ENCODE measurements around the gene TIGD6.

Gene TIGD6

DNA sequence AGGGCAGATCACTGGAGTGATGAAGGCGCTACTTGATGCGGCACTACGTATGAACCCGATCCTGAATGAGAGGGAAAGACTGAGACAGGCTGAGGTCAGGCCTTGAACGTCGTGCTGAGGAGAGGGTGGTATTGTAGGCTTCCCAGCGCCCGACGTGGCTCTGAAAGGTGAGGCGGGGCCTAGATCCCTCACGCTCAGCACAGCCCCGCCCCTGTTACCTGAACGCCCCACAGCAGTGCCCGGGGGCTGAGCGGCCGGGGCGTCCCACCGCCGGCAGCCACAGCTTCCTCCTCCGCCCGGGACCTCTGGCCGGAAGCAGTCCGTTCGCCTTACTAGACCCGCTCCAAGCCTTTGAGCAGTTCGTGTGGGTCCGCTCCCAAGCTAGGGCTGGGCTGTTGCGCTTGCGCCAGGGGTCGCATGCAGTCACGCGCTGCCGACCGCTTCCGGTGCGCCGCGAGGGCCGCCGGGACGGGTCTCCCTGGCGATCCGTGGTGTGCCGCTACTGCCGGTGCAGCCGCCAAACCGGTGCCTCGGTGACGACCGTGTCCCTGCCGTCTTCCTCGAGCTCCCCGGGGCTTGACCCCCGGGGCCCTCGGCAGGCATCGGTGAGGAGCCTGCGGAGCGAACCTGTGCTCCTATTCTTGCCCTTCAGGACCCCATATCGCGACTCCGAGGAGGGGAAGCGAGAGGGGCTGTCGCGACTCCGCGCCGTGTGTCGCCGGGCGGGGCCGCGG lies at the start of gene TIGD6, which contains the start of gene HMGXB3:
TSS of gene TIGD6 (minus strand) at position 399 of the 734 bp plus-strand sequence. CDS start 4,306 bp downstream, outside the sequence.
TSS of gene HMGXB3 (plus strand) at position 484 of the 734 bp plus-strand sequence. CDS start 4,114 bp downstream, outside the sequence.
- Histone ChIP-seq H3K9me3 (no peaks in the 10 kb centered on the region), H3K9ac (peak within 1 kb of the TSS; percentile 97), H3K4me3 (peak within 1 kb of the TSS; percentile 97), H3K36me3 (peaks cover 36% of the 10 kb centered on the region), H3K4me2 (peak within 1 kb of the TSS; percentile 86), H3K27ac (peak within 1 kb of the TSS; percentile 97), H3K4me1 (peaks cover 27% of the 10 kb centered on the region), H3K27me3 (no peaks in the 10 kb centered on the region), H4K20me1 (peaks cover 44% of the 10 kb centered on the region)
- no peak for TF ChIP-seq Cebpa-rat (IDR thresholded peaks at IDR 0.05)

- Histone ChIP-seq H3K27ac (no peak overlapping the region), H3K36me3 (peaks cover 99% of the 10 kb centered on the region), H3K4me1 (peaks cover 20% of the 10 kb centered on the region), H3K27me3 (no peaks in the 10 kb centered on the region; the same call in 1 of the 2 replicates), H3K4me3 (no peak overlapping the region), H4K20me1 (0 out of 2 replicates have a peak, but pooled peaks cover 4% of the 10 kb centered on the region), H3K4me2 (no peak overlapping the region), H3K9me3 (no peaks in the 10 kb centered on the region), H3K9ac (no peak overlapping the region)
- no peak for TF ChIP-seq Cebpa-rat (IDR thresholded peaks at IDR 0.05)
These were observed 45.6 kb upstream of the TIGD6 start for GRCh38 chr5:150046031-150046430.

DNA sequence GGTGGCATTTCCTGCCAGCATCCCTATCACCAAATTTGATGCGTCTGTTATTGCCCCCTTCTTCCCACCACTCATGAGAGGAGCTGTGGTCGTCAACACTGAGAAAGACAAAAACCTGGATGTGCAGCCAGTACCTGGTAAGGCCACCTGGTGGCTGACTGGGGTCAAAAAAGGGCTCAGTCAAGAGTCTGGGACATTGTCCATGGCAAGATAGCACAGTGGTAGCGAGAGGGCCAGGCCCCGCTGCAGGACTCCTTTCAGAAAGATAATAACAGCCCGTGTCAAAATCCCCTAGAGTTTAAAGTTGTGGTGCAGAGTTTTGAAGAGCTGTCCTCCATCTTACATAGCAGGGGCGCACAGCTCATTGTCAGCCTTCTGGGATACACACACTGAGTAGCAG lies 45.1 kb upstream of the TIGD6 start:
- Histone ChIP-seq H4K20me1 (0 out of 2 replicates have a peak, but pooled peaks cover 4% of the 10 kb centered on the region), H3K9ac (no peak overlapping the region), H3K4me3 (no peak overlapping the region), H3K4me1 (peaks cover 16% of the 10 kb centered on the region), H3K27me3 (no peaks in the 10 kb centered on the region; the same call in 1 of the 2 replicates), H3K36me3 (peaks cover 99% of the 10 kb centered on the region), H3K4me2 (no peak overlapping the region), H3K9me3 (no peaks in the 10 kb centered on the region), H3K27ac (no peak overlapping the region)
- no peak for TF ChIP-seq Cebpa-rat (IDR thresholded peaks at IDR 0.05)

- Histone ChIP-seq H3K4me3 (no peak overlapping the region), H3K4me1 (peaks cover 16% of the 10 kb centered on the region), H3K27ac (no peak overlapping the region), H3K9ac (no peak overlapping the region), H3K27me3 (no peaks in the 10 kb centered on the region), H4K20me1 (no peaks in the 10 kb centered on the region), H3K4me2 (no peak overlapping the region), H3K36me3 (peaks cover 98% of the 10 kb centered on the region), H3K9me3 (no peaks in the 10 kb centered on the region)
- TF ChIP-seq Cebpa-rat (IDR thresholded peaks at IDR 0.05) = no peak
These were observed 44.3 kb upstream of the TIGD6 start for GRCh38 chr5:150044712-150045111.

GRCh38 chr5:150044329-150044681 lies 43.9 kb upstream of the TIGD6 start:
- H4K20me1 ChIP-seq = no peaks in the 10 kb centered on the region
- no peak for TF ChIP-seq Cebpa-rat (IDR thresholded peaks at IDR 0.05)
- H3K9me3 ChIP-seq = no peaks in the 10 kb centered on the region
- peaks cover 97% of the 10 kb centered on the region for H3K36me3 ChIP-seq
- H3K4me1 ChIP-seq = peaks cover 16% of the 10 kb centered on the region
- no peak overlapping the region for H3K9ac ChIP-seq
- peak overlapping the region; percentile 2; the same call in 1 of the 2 replicates for H3K27ac ChIP-seq
- H3K27me3 ChIP-seq = no peaks in the 10 kb centered on the region
- peak overlapping the region; percentile 31 for H3K4me2 ChIP-seq
- no peak overlapping the region for H3K4me3 ChIP-seq

GRCh38 chr5:150043657-150044328 lies 43.3 kb upstream of the TIGD6 start:
- no peaks in the 10 kb centered on the region for H3K27me3 ChIP-seq
- TF ChIP-seq Cebpa-rat (IDR thresholded peaks at IDR 0.05) = no peak
- H3K9me3 ChIP-seq = no peaks in the 10 kb centered on the region
- H3K4me2 ChIP-seq = peak overlapping the region; percentile 31
- H3K27ac ChIP-seq = peak overlapping the region; percentile 2; the same call in 1 of the 2 replicates
- peaks cover 96% of the 10 kb centered on the region for H3K36me3 ChIP-seq
- no peak overlapping the region; the same call in 1 of the 2 replicates for H3K9ac ChIP-seq
- H3K4me3 ChIP-seq = no peak overlapping the region
- H3K4me1 ChIP-seq = peaks cover 17% of the 10 kb centered on the region
- no peaks in the 10 kb centered on the region for H4K20me1 ChIP-seq

GRCh38 chr5:150042459-150042858 lies 42.0 kb upstream of the TIGD6 start:
- Histone ChIP-seq H3K4me1 (peaks cover 27% of the 10 kb centered on the region), H3K4me2 (no peak overlapping the region), H3K9me3 (no peaks in the 10 kb centered on the region), H3K9ac (no peak overlapping the region), H4K20me1 (no peaks in the 10 kb centered on the region), H3K4me3 (no peak overlapping the region), H3K27me3 (no peaks in the 10 kb centered on the region), H3K27ac (no peak overlapping the region), H3K36me3 (peaks cover 96% of the 10 kb centered on the region)
- no peak for TF ChIP-seq Cebpa-rat (IDR thresholded peaks at IDR 0.05)

DNA sequence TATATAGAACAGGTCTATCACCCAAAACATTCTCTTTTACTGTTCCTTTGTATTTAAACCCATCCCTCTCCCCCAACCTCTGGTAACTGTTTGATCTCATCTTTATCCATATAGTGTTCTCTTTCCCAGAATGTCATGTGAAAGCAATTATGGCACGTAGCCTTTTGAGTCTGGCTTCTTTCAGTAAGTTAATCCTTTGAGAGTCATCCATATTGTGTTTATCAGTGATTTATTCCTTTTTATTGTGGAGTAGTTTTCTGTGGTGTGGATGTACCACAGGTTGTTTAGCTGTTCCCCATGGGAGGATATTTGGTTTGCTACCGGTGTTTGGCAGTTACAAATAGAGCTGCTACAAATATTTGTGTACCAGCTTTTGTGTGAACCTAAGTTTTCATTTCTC lies 38.1 kb upstream of the TIGD6 start:
- no peak for TF ChIP-seq Cebpa-rat (IDR thresholded peaks at IDR 0.05)
- Histone ChIP-seq H3K4me1 (peaks cover 31% of the 10 kb centered on the region), H3K36me3 (peaks cover 97% of the 10 kb centered on the region), H3K9me3 (no peaks in the 10 kb centered on the region), H3K27ac (no peak overlapping the region), H3K27me3 (no peaks in the 10 kb centered on the region), H3K9ac (no peak overlapping the region), H4K20me1 (peaks cover 20% of the 10 kb centered on the region; the same call in 1 of the 2 replicates), H3K4me3 (no peak overlapping the region), H3K4me2 (peak overlapping the region; percentile 34)

DNA sequence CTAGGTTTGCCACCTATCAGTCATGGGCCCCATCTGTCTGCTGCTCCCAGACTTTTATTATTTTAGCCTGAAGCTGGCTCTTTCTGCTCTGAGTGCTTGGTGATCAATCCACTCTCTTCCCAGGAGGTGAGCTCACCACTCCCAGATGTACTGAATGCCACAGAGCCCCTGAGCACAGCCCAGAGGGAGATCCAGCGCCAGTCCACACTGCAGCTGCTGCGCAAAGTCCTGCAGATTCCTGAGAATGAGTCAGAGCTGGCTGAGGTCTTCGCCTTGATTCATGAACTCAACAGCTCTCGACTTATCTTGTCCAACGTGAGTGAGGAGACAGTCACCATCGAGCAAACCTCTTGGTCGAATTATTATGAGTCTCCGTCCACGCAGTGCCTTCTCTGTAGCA lies 36.1 kb upstream of the TIGD6 start:
- no peak overlapping the region for H3K4me2 ChIP-seq
- H3K27me3 ChIP-seq = no peaks in the 10 kb centered on the region
- H4K20me1 ChIP-seq = peaks cover 20% of the 10 kb centered on the region; the same call in 1 of the 2 replicates
- peaks cover 26% of the 10 kb centered on the region for H3K4me1 ChIP-seq
- no peak overlapping the region for H3K4me3 ChIP-seq
- H3K36me3 ChIP-seq = peaks cover 97% of the 10 kb centered on the region
- H3K9me3 ChIP-seq = no peaks in the 10 kb centered on the region
- H3K9ac ChIP-seq = no peak overlapping the region
- TF ChIP-seq Cebpa-rat (IDR thresholded peaks at IDR 0.05) = no peak
- H3K27ac ChIP-seq = no peak overlapping the region

Data from BLaER1 (cell line).